Kidney glomerular epithelial cell (primary cell): ENCODE data around the gene TRIM54.

Source experiments
- DNase-seq: peaks from one replicate; lab custom pipeline; 2025; lab: John Stamatoyannopoulos, UW

The TRIM54 gene, protein sequence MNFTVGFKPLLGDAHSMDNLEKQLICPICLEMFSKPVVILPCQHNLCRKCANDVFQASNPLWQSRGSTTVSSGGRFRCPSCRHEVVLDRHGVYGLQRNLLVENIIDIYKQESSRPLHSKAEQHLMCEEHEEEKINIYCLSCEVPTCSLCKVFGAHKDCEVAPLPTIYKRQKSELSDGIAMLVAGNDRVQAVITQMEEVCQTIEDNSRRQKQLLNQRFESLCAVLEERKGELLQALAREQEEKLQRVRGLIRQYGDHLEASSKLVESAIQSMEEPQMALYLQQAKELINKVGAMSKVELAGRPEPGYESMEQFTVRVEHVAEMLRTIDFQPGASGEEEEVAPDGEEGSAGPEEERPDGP

DNA sequence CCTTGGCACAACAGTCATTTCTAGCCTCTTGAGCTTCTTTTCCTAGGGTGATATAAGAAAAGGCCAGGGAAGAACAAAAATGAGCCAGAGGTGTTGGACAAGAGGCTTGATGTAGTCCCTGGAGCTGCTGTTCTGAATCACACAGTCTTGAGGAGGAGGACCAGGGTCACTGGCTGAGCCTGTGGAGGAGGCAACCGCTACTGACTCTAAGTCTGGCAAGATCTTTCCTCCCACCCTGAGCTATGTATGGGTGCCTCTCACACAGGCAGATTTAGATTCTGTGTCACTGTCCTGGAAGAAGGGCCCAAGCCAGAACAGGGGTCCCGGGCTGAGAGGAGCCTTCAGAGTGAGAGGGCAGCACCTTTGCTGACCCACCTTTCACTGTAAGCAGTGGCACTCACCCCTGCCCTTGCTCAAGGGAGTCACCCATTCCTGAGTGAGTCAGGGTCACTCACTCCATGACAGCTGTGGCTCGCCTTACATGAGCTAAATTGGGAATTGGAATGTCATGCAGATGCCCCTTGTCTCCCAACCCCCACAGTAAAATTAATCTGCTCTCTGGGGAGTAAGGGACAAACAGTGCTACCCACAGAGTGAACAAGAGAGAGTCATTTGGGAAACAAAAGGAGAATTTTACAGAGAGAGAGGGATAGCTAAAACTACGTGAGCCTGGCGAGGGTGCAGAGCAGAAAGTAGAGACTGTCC is at the start of gene TRIM54:
TRIM54 (plus strand) TSS at position 575 of the 705 bp plus-strand sequence. CDS start 303 bp downstream, outside the sequence.
- peak; percentile 17 for DNase-seq

DNA sequence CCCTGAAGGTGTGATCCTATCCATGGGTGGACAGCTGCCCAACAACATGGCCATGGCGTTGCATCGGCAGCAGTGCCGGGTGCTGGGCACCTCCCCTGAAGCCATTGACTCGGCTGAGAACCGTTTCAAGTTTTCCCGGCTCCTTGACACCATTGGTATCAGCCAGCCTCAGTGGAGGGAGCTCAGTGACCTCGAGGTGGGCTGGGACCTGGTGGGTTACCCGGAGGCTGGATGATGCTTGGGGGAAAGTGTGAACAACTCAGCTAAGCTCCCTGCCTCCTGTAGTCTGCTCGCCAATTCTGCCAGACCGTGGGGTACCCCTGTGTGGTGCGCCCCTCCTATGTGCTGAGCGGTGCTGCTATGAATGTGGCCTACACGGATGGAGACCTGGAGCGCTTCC is 48.9 kb upstream of the TRIM54 start:
- no peak for DNase-seq

DNA sequence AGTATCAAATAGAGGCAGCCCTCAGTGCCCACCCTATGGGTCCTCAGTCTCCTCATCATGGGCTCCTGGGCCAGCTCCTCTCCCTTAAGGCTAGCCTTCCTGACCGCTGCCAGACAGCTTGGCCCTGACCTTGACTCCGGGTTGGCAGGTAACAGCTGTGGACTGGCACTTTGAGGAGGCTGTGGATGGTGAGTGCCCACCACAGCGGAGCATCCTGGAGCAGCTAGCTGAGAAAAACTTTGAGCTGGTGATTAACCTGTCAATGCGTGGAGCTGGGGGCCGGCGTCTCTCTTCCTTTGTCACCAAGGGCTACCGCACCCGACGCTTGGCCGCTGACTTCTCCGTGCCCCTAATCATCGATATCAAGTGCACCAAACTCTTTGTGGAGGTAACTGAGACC is 46.1 kb upstream of the TRIM54 start:
- no peak for DNase-seq

DNA sequence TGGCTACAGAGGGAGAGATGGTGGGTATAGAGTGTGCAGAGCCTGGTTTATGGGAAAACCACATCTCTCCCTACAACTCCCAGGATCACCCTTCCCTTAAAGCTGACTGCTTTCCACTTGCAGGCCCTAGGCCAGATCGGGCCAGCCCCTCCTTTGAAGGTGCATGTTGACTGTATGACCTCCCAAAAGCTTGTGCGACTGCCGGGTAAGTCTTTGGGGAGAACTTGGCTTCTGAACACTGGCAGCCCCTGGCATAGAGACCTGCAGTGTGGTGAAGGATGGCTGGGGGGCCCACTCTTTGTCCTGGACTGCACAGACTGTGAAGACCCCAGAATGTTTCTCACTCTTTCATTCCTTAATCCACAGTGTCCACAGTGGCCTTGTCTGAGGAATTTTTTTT is 45.6 kb upstream of the TRIM54 start:
- no peak for DNase-seq

DNA sequence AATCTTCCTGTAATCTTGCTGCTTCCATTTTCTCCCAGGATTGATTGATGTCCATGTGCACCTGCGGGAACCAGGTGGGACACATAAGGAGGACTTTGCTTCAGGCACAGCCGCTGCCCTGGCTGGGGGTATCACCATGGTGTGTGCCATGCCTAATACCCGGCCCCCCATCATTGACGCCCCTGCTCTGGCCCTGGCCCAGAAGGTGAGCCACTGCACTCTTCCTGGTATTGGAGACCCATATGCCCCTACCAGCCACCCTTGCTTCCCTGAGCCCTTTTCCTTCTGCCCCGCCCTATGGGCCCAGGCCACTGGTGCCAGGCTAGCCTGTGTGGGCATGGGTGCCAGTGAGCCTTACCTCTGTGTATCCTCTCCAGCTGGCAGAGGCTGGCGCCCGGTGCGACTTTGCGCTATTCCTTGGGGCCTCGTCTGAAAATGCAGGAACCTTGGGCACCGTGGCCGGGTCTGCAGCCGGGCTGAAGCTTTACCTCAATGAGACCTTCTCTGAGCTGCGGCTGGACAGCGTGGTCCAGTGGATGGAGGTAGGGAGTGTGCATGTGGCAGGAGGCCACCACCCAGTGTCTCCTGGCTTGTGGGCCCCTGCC is 44.8 kb upstream of the TRIM54 start:
- DNase-seq = no peak

DNA sequence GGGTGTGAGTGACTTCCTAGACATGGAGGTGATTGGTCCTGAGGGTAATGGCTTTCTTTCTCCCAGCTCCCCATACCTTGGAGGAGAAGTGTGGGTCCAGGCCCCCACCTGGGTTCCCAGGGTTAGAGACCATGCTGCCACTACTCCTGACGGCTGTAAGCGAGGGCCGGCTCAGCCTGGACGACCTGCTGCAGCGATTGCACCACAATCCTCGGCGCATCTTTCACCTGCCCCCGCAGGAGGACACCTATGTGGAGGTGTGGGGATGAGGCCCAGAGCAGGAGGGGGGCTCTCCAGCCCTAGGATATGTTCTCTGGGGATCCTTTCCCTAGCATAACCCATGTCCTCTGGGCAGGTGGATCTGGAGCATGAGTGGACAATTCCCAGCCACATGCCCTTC is 43.3 kb upstream of the TRIM54 start:
- DNase-seq = no peak

DNA sequence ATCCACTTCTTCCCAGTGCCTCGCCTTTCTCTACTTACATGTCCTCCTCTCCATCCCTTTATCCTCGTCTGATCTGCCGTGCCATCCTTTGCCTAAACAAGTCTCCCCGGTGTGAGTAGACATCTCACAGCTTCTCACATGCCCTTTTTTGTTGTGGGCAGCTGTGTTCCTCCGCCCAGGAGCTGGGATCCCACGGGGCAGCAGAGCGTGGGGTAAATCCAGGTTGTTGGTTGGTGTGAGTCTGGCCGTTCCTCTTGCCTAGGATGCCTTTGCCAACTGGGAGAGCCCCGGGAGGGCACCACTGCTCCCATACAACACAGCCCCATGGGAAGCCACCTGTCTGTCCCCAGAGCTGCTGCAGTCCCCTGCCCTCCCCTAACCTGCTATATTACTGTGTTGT is 41.8 kb upstream of the TRIM54 start:
- no peak for DNase-seq

DNA sequence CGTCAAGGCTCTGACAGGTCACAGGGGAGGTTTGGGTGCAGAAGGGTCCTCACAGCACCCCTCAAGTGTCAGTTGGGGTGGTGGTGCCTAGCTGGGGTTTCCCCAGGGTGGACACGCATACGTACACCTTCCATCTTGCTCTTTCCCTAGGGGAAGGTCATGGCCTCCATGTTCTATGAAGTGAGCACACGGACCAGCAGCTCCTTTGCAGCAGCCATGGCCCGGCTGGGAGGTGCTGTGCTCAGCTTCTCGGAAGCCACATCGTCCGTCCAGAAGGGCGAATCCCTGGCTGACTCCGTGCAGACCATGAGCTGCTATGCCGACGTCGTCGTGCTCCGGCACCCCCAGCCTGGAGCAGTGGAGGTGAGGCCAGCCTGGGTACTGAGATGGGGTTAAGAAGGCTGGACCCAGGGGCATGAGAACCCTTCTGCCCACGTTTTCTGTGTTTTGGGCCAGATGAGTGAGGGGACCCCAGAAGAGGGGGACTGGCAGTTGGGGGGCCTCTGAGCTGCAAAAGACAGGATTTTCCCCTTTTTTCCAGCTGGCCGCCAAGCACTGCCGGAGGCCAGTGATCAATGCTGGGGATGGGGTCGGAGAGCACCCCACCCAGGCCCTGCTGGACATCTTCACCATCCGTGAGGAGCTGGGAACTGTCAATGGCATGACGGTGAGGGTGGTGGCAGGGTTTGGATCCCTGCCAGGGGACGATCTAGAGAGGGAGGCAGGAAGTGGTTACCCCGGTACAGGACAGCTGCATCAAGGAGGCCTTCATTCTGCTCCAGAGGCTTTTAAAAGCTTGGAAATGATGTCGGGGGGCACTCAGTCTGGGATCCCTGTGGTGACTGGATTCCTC is 40.2 kb upstream of the TRIM54 start:
- no peak for DNase-seq

DNA sequence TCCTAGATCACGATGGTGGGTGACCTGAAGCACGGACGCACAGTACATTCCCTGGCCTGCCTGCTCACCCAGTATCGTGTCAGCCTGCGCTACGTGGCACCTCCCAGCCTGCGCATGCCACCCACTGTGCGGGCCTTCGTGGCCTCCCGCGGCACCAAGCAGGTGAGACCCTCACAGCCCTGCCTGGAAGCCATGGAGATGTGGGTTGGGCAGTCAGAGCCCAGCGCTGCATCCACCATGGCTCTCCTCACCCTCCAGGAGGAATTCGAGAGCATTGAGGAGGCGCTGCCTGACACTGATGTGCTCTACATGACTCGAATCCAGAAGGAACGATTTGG is 39.6 kb upstream of the TRIM54 start:
- DNase-seq = no peak

DNA sequence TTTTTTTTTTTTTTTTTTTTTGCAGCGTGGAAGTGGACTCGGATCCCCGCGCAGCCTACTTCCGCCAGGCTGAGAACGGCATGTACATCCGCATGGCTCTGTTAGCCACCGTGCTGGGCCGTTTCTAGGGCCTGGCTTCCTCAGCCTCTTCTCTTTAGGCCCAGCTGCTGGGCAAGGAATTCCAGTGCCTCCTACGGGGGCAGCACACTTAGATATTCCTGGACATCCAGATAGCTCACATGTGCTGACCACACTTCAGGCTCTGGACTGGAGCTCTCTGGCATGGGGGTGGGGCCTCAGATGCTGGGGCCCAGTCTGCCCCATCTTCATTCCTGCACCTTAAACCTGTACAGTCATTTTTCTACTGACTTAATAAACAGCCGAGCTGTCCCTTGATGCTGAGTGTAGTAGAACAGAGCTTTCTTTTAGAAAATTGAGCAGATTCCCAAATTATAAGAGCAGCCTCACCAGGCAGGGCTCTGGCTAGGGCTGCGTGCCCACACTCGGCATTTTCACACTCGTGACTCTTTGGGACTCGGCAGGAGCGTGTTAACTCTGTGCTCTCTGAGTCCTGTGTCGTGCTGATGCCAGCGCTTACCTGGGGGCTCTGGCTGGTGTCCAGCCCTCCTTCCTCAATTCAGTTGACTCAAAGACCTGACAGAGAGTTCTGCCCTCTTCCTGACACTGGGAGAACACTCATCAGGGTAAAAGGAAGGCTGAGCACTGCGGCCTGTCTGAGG is 38.7 kb upstream of the TRIM54 start:
- no peak for DNase-seq

DNA sequence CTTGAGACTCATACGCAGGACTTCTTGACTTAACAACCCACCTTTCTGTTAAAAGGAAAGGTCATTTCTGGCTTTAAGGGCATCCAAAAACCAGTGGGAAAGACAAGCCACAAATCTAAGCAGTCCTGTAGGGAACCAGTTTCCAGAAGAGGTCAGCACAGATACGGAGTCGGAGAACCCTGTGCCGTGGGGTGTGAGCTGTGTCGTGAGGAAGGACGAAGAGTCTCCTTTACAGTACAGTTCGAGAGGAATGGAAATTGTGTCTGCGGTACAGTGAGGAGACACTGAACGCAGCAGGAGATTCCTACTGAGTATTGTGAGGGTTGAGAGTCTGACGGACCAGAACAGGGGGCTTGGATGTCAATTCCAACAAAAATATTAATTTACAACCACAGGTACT is 37.1 kb upstream of the TRIM54 start:
- DNase-seq = no peak

DNA sequence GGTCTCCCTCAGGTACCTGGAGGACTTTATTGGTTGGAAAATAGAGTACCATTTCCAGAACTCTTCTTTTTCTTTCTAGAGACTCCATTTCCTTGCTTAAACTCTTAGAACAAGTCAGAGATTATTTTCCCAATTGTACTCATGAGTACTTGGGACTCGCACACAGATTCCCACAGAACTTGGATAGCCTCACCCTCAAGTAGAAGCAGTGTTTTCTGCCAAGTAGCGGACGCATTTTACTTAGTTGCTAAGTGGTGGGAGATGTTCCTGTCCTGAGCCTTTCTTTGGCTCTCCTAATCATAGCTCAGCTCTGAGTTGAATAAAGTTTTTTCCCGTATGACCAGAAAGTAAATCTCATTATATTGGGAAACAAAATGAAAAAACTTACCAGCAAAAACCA is 36.6 kb upstream of the TRIM54 start:
- DNase-seq = no peak

DNA sequence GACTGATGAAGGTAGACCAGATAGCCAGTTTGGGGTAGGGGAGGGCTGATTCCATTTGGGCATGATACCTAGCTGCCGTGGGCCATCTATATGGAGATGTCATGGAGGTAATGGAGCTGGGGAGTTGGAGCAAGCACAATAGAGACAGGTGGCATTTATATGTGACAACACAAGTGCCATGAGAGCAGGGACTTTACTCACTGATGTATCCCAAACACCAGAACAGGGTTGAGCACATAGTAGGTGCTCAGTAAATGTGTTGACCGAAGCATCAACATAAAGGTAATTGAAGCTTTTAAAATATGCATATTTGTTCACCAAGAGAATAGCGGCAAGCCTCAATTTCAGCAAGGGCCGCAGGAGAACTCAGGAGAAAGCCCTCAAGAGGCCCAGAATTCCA is 34.3 kb upstream of the TRIM54 start:
- no peak for DNase-seq

DNA sequence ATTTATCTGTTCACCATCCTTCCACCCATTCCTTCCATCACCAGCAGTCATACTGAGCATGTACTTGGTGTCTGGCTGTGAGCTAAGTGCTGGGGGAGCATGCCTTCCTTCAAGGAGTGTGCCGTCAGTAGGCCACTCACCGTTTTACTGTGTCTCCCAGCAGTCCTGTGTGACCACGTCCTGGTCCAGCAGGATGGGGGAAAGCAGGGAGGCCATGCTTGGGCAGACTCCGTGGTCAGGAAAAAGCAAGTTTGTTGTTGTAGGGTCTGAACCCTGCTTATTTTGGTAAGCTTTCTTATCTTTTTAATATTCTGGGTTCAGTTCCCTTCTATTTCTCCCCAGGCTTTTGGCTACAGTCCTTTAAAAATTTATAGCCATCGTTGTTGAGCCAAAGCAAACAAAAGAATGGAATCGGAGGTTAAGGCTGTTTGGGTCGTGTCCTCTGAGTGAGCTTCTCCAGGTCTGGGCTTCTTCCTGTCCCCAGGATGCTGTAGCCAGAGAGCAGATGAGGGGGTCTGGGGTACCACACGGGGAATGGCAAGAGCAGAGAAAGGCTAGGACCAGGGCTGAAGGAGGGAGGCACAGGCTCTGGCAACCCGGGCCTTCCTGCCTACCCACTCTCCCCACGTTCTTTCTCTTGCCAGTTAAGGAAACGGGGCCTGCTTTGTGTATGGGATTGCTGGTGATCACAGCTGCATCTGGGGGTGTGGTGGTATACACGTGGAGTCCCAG is 32.9 kb upstream of the TRIM54 start:
- no peak for DNase-seq

DNA sequence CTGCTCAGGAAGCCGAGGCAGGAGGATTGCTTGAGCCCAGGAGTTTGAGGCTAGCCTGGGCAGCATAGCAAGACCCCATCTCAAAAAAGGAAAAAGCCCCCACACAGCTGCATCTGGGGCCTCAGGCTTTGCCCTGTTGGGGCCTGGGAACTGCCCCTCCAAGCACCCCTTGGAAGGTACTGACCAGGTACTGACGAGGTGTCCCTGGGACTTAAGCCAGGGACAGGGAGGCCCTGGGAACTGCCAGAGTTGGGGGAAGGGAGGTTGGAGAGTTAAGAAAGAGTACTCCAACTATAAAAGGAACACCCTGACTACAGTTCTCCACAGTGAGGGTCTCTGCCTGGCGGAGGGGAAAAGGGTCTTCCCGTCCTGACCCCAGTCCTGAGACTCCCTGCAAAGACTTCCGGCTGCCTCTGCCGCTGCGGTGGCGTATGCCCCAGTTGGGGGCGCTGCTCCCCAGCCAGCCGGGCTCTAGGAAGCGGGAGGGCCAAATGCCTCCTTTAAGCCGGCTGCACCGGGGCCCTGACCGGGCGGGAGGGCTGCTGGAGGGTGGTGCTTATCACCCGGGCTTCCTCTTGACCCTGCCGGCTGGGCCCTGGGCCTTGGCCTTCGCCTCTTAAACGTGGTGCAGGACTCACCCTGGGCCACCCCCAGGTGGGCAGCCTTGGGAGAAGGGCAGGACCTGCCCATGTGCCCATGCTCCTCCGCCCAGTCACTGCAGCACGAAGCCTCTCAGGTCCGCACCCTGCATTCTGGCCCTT is 32.2 kb upstream of the TRIM54 start:
- DNase-seq = no peak

DNA sequence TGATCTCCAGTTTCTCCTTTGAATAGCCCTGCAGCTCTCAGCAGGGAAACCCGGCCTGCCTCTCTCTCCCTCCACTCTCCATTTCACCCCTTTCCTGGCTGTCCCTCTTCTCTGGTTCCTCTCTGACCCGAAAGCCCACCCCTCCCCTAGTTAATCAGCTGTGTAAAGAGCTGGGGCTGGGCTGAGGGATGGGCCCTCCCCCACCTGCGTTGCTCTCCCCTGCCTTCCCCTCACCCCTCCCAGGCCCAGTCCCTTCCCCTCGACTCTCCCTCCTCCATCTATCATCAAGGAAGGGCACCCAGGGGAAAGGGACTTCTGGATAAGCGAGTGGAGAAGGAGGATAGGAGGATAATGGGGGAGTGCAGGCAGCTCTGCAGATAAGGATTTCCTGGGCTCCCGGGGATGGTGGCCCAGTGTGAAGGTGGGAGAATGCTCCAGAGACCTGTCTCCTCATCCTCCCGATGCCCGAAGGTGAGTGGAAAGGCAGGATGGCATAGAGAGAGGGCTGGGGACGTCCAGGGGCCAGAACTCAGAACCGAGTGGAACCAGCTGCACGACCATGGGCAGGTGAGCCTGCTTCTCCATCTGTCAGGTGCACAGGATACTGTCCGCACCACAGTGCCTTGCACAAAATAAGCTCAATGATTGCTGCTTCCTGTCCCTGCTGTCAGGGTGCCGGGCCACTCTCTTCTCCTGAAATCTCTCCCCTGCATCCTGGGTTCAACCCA is 31.4 kb upstream of the TRIM54 start:
- DNase-seq = no peak

DNA sequence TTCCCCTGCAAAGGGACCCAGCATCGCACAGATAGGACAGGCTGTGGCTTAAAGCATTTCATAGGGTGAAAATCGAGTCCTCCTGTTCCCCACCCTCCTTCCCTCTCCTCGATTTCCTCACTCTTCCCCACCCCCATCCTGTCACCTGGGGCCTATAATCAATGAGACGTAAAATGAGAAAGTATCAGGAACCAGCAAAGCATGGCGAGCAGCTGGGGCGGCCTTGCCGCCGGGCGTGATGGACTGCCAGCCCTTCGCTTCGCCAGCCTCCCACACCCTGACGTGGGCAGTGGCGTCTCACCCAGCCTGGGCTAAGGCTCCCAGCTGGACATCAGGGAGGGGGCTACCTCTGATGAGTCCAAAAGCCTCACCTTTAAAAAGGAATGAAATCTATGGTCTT is 30.5 kb upstream of the TRIM54 start:
- no peak for DNase-seq

DNA sequence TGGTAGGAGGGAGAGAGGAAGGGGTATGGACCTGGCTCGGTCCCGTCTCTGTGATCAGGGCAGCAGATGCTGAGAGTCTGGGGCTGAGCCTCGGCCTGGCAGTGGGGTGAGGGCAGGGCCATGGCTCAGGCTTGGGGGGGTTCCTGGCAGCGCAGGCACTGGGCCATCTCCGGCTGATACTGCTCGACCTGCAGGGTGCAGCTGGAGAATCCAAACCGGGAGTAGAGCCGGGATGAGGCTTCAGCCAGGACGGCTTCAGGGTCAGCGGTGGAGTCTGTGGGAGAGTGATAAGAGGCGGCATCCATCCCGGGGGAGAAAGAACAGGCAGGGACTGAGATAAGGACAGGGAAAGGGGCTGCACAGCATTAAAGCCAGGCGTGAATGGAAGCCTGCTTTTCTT is 27.0 kb upstream of the TRIM54 start:
- no peak for DNase-seq

DNA sequence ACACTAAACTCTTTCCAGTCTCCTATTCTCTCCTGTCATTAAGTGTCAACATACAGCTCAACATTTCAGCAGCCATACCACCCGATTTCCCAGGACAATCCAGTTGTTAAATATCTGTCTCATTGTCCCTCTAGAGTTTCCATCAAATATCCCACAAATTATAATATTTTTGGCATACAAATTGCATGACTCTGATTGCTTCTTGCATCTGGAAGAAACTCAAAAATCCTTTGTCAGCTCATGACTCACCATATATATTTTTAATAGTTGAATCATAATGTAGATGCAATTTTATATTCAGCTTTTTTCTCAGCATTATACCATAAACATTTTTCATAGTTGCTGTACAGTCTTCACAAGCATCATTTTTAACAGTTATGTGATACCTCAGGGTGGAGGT is 26.6 kb upstream of the TRIM54 start:
- DNase-seq = no peak
